ENCODE data around the gene PDLIM1.
A peak's percentile ranks its signal among the peaks of the same experiment; 100 is the strongest.

Gene PDLIM1

DNA sequence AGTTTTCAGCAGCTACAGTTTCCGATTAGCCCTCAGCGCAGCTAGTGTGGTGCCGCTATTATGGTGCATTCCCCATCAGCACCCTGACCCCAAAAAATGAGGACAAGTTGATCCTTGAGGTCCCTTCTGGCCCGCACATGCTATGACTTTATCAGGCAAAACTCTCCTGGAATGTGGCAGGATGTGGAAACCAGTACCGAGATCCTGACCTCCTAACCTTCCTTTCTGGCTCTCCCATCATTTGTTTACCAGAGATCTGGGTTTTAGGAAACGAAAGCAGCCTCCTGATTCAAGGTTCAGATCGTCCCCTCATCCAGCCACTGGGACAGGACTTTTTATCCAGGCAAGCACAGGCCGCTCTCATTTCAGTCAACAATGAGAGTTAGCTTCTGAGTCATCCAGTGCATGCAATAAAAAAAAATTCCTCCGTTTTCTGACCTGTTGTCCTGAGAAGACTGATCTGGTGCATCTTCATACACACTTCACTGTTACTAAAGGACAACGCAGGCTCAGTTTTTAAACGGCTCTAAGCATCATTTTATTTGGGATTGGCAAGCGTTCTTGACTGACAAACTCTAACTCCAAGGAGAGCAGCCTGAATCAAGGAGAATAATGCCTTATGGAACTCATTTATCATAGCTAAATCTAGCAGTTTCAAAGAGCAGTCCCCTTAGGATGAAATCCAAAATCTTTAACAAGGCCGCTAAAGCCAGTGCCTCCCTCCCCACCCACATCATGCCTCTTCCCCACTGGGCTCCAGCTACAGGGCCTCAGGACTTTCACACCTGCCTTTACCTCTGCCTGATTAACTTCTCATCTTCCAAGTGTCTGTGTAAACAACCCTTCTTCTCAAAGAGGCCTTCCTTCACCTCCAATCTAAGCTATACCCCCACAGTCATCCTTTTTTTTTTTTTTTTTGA lies 17.1 kb downstream of the PDLIM1 start:
- H3K4me3 ChIP-seq (ENCODE audit: low read depth in 1 of 2, low read length in 2 of 2), result no peak overlapping the region
- peak overlapping the region; percentile 2 for H3K27ac ChIP-seq (ENCODE audit: low read depth, low read length)
- no peaks in the 10 kb centered on the region for H3K27me3 ChIP-seq (ENCODE audit: control insufficient read depth in 1 of 2, insufficient read depth in 2 of 2, low read length in 2 of 2)
- no peaks in the 10 kb centered on the region for H3K36me3 ChIP-seq (ENCODE audit: insufficient read depth, low read length)
- H3K4me1 ChIP-seq (ENCODE audit: insufficient read depth, low read length), result peaks cover 11% of the 10 kb centered on the region
- no peak overlapping the region for H3K9ac ChIP-seq (ENCODE audit: low read length)
- no peaks in the 10 kb centered on the region for H3K9me3 ChIP-seq (ENCODE audit: low read length)

DNA sequence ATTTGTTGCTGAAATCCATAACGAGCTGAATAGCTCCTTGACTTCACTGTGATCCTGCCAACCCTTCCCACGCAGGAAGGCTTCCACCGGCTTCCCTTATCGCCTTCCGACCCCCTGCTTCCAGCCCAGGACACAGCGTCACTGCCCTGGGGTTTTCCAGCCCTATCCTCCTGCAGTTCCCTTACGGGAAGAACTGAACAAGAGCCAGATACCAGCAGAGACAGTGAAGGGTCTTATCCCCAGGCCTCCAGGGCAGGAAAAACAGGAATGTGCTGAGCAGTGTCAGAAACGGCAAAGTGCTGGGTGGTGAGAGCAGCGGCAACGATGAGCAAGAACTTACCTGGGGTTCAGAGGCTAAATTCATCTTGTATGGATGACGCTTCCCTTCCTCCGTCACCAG lies 22.4 kb downstream of the PDLIM1 start:
- no peaks in the 10 kb centered on the region for H3K36me3 ChIP-seq (ENCODE audit: insufficient read depth, low read length)
- peaks cover 5% of the 10 kb centered on the region for H3K4me1 ChIP-seq (ENCODE audit: insufficient read depth, low read length)

DNA sequence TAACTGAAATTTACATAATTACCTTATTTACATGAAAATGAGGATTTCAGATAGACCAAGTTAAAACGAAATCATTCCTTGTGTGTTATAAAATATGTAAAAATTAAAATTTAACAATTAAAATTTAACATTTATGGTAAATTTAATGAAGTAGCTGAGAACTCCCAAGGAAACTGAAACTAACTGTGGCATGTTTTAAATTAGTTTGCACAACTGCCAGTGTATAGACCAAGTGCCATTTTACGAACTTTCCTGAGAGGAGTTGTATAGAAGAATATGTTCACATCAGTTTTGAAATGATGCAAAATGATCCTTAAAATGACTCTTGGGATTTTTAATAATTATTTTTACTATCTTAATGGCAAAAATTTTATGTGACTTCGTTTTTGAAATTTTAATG lies 23.6 kb downstream of the PDLIM1 start:
- H3K36me3 ChIP-seq (ENCODE audit: insufficient read depth, low read length), result no peaks in the 10 kb centered on the region
- no peak overlapping the region for H3K4me3 ChIP-seq (ENCODE audit: low read depth in 1 of 2, low read length in 2 of 2)
- H3K27ac ChIP-seq (ENCODE audit: low read depth, low read length), result no peak overlapping the region
- no peak overlapping the region for H3K9ac ChIP-seq (ENCODE audit: low read length)
- no peaks in the 10 kb centered on the region for H3K9me3 ChIP-seq (ENCODE audit: low read length)
- H3K27me3 ChIP-seq (ENCODE audit: control insufficient read depth in 1 of 2, insufficient read depth in 2 of 2, low read length in 2 of 2), result no peaks in the 10 kb centered on the region
- H3K4me1 ChIP-seq (ENCODE audit: insufficient read depth, low read length), result no peaks in the 10 kb centered on the region

More for the DNA sequence above, 22.4 kb downstream of the PDLIM1 start:
- Histone ChIP-seq H3K27ac (ENCODE audit: low read depth, low read length) (no peak overlapping the region), H3K27me3 (ENCODE audit: control insufficient read depth in 1 of 2, insufficient read depth in 2 of 2, low read length in 2 of 2) (no peaks in the 10 kb centered on the region), H3K9me3 (ENCODE audit: low read length) (no peaks in the 10 kb centered on the region), H3K4me3 (ENCODE audit: low read depth in 1 of 2, low read length in 2 of 2) (no peak overlapping the region), H3K9ac (ENCODE audit: low read length) (no peak overlapping the region)

DNA sequence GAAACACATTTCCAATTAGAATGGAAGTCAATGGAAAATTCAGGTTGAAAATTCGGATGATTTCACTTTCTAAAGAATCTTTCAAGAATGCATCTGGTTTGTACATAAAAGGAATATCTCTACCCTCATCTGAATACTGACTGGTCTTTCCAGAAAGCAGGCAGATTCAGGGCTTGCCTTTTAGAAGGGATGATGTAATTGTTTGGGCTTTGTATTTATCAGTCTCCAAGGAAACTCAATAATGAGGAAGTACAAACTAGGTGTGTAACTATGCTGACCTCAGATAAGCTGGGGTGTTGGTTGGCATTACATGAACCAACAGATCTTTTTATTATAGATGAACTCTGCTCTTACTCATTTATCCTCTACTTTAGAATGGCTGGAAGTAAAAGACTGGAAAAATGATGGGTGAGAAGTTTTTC lies 24.1 kb downstream of the PDLIM1 start:
- Histone ChIP-seq H3K27me3 (ENCODE audit: control insufficient read depth in 1 of 2, insufficient read depth in 2 of 2, low read length in 2 of 2) (no peaks in the 10 kb centered on the region), H3K9ac (ENCODE audit: low read length) (no peak overlapping the region), H3K36me3 (ENCODE audit: insufficient read depth, low read length) (no peaks in the 10 kb centered on the region), H3K4me3 (ENCODE audit: low read depth in 1 of 2, low read length in 2 of 2) (no peak overlapping the region), H3K27ac (ENCODE audit: low read depth, low read length) (peak overlapping the region; percentile 6), H3K9me3 (ENCODE audit: low read length) (no peaks in the 10 kb centered on the region), H3K4me1 (ENCODE audit: insufficient read depth, low read length) (no peaks in the 10 kb centered on the region)

DNA sequence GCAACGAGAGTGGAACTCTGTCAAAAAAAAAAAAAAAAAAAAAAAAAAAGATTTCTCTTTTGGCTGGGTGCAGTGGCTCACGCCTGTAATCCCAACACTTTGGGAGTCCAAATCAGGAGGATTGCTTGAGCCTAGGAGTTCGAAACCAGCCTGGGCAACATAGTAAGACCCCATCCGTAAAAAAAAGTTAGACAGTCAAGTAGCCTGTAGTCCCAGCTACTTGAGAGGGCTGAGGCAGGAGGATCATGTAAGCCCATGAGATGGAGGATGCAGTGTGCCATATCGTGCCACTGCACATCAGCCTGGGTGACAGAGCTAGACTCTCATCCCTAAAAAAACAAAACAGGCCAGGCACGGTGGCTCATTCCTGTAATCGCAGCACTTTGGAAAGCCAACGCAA lies 25.2 kb downstream of the PDLIM1 start:
- no peak overlapping the region for H3K9ac ChIP-seq (ENCODE audit: low read length)
- H3K36me3 ChIP-seq (ENCODE audit: insufficient read depth, low read length), result no peaks in the 10 kb centered on the region
- H3K4me3 ChIP-seq (ENCODE audit: low read depth in 1 of 2, low read length in 2 of 2), result no peak overlapping the region
- no peaks in the 10 kb centered on the region for H3K27me3 ChIP-seq (ENCODE audit: control insufficient read depth in 1 of 2, insufficient read depth in 2 of 2, low read length in 2 of 2)
- H3K27ac ChIP-seq (ENCODE audit: low read depth, low read length), result no peak overlapping the region
- peaks cover 4% of the 10 kb centered on the region for H3K4me1 ChIP-seq (ENCODE audit: insufficient read depth, low read length)
- H3K9me3 ChIP-seq (ENCODE audit: low read length), result no peaks in the 10 kb centered on the region

DNA sequence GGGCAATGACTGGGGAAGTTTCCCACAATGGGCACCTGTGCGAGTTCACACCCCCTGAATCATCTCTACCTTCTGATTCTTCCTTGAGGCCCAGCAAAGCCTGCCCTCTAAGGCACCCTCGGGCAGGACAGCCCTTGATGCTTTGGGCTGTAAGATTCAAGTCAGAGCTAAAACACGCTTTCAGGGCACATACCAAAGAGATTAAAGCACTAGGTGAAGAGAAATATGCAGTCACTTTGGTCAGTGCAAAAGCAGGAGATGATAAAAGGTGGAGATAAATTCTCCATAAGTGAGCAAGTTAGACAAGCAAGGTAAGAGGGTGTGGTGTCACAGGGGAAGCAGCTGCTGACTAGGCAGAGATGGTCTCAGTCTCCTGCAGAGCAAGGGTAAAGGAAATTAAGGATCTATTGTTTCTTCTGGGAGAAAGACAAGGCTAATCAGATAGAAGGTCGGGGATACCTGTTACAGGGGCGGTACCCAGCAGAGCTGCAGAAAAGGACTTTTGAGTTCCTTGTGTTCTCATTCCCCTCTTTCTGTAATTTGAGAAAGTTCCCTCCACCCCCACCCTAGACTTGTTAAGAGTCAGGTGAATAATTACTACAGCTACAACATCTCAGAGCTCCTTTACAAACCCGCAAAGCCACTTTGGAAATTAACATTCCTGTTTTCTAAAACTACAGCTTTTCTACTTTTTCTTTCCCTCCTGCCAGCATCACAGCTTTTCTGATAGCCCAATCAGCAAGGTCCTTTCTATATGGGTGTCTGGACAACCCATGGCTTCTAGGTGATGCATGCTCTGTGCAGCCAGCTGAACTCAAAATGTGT lies 26.4 kb downstream of the PDLIM1 start:
- Histone ChIP-seq H3K27me3 (ENCODE audit: control insufficient read depth in 1 of 2, insufficient read depth in 2 of 2, low read length in 2 of 2) (no peaks in the 10 kb centered on the region), H3K9ac (ENCODE audit: low read length) (no peak overlapping the region), H3K27ac (ENCODE audit: low read depth, low read length) (no peak overlapping the region), H3K9me3 (ENCODE audit: low read length) (no peaks in the 10 kb centered on the region), H3K4me3 (ENCODE audit: low read depth in 1 of 2, low read length in 2 of 2) (no peak overlapping the region), H3K4me1 (ENCODE audit: insufficient read depth, low read length) (peaks cover 6% of the 10 kb centered on the region), H3K36me3 (ENCODE audit: insufficient read depth, low read length) (no peaks in the 10 kb centered on the region)

DNA sequence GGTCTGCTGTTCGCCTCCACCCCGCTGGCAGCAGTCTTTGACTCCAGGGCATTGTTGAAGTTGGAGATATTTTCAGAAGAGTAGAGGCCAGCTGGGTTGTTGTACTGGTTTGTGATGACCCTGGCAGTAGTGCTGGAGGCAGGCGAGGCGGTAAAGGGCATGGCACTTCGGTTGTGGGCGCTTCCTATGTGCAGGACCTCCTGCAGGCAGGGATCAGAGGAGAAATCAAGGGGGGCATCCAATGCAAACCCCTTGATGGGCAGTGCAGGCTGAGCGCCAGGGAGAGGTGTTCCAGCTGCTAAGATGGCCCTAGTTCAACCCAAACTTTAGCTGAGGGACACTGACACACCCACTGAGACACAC lies 27.0 kb downstream of the PDLIM1 start:
- Histone ChIP-seq H3K4me3 (ENCODE audit: low read depth in 1 of 2, low read length in 2 of 2) (no peak overlapping the region), H3K9me3 (ENCODE audit: low read length) (no peaks in the 10 kb centered on the region), H3K4me1 (ENCODE audit: insufficient read depth, low read length) (peaks cover 6% of the 10 kb centered on the region), H3K27me3 (ENCODE audit: control insufficient read depth in 1 of 2, insufficient read depth in 2 of 2, low read length in 2 of 2) (no peaks in the 10 kb centered on the region), H3K9ac (ENCODE audit: low read length) (no peak overlapping the region), H3K27ac (ENCODE audit: low read depth, low read length) (no peak overlapping the region), H3K36me3 (ENCODE audit: insufficient read depth, low read length) (no peaks in the 10 kb centered on the region)

DNA sequence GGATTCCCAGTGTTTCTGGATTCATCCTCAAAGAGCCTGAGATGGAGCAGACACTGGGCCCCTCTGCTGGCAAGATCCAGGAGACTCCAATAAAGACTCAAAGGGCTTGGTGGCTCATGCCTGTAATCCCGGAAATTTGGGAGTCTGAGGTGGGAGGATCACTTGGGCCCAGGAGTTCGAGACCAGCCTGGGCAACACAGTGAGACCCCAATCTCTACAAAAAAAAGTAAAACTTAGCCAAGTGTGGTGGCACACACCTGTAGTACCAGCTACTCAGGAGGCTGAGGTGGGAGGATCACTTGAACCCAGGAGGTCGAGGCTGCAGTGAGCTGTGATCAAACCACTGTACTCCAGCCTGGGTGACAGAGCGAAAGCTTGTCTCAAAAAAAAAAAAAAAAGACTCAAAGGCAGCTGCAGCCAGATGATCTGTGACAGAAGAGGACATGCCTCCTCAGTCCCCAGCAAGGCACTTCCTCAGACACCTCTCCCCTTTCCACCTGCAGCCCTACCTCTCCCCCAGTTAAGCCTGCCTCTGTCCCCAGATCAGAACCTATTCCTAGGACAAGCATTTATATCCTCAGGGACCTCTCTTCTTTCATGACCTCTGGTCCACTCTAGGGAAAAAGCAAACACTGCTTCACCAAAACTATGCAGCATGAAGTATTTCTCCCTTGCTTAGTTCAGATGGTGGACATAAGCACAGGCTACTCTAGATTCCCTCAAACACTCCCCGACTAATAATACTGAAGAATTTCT lies 27.9 kb downstream of the PDLIM1 start:
- Histone ChIP-seq H3K4me1 (ENCODE audit: insufficient read depth, low read length) (peaks cover 6% of the 10 kb centered on the region), H3K9ac (ENCODE audit: low read length) (no peak overlapping the region), H3K9me3 (ENCODE audit: low read length) (no peaks in the 10 kb centered on the region), H3K27me3 (ENCODE audit: control insufficient read depth in 1 of 2, insufficient read depth in 2 of 2, low read length in 2 of 2) (no peaks in the 10 kb centered on the region), H3K27ac (ENCODE audit: low read depth, low read length) (no peak overlapping the region), H3K4me3 (ENCODE audit: low read depth in 1 of 2, low read length in 2 of 2) (no peak overlapping the region), H3K36me3 (ENCODE audit: insufficient read depth, low read length) (no peaks in the 10 kb centered on the region)

DNA sequence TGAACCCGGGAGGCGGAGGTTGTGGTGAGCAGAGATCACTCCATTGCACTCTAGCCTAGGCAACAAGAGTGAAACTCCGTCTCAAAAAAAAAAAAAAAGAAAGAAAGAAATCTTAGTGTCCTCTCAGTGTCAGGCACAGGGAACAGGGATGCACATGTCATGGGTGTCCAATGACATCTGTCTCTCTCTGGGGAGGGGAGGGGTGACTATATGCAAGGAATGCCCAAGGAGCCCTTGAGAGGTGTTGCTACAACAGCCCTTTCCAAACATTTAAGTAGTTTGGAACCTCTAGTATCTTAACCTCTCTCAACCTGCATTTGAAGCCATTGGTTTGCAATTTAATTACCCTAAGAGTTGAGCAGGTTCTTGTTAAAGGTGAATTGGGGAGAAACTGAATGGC lies 28.9 kb downstream of the PDLIM1 start:
- no peaks in the 10 kb centered on the region for H3K36me3 ChIP-seq (ENCODE audit: insufficient read depth, low read length)
- peaks cover 6% of the 10 kb centered on the region for H3K4me1 ChIP-seq (ENCODE audit: insufficient read depth, low read length)
- H3K27ac ChIP-seq (ENCODE audit: low read depth, low read length), result no peak overlapping the region
- H3K9ac ChIP-seq (ENCODE audit: low read length), result no peak overlapping the region
- no peak overlapping the region for H3K4me3 ChIP-seq (ENCODE audit: low read depth in 1 of 2, low read length in 2 of 2)
- no peaks in the 10 kb centered on the region for H3K27me3 ChIP-seq (ENCODE audit: control insufficient read depth in 1 of 2, insufficient read depth in 2 of 2, low read length in 2 of 2)
- H3K9me3 ChIP-seq (ENCODE audit: low read length), result no peaks in the 10 kb centered on the region

DNA sequence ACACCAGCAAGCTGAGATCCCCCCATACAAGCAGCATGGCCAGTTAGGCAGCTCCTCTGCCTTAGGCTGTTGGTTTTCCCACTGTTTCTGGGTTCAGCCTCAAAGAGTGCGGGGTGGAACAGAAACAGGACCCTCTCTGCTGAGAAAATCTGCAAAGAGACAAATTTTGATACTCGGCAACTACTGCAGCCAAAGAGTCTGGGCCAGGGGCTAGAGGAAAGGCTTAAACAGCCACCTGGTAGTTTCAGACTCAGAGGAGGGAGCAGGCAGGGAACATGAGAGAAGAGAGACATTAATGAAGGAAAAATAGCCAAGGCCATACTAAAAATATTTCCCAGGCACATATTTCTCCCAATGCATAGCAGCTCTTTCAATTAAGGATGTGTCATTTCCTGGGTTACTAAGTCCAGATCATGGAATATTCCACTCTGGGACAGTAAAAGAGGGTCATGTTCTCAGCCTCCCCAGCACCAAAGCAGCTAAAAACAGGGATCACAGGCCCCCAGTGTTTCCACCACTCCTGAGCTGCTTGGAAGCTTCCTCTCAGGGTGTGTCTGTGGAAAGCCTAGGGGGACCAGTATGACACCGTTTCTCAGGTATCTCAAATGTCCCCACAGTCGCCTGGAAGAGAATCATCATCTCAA lies 29.8 kb downstream of the PDLIM1 start:
- Histone ChIP-seq H3K36me3 (ENCODE audit: insufficient read depth, low read length) (no peaks in the 10 kb centered on the region), H3K4me3 (ENCODE audit: low read depth in 1 of 2, low read length in 2 of 2) (no peak overlapping the region), H3K4me1 (ENCODE audit: insufficient read depth, low read length) (peaks cover 6% of the 10 kb centered on the region), H3K9me3 (ENCODE audit: low read length) (no peaks in the 10 kb centered on the region), H3K27me3 (ENCODE audit: control insufficient read depth in 1 of 2, insufficient read depth in 2 of 2, low read length in 2 of 2) (no peaks in the 10 kb centered on the region), H3K27ac (ENCODE audit: low read depth, low read length) (no peak overlapping the region), H3K9ac (ENCODE audit: low read length) (no peak overlapping the region)

DNA sequence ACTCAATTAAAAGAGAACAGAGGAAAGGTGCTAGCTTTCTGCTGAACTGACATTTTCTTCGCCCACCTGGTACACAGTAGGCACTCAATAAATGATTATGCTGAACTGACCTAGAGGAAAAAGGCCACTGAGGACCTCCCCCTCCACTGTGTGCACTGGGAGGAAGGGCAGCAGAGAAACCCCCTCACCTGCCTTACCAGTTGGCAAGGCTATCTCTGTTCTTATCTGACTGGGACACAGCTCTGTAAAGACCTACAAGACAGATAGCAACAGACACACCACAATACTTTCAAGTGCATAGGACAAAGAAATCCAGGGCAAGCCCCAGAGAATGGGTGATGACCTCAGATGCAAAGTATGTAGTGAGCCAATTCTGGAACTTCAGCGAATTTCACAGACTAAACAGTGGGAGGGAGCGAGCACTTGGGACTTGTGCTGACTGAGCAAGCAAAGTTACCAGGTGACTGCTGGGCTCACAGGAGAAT lies 30.4 kb downstream of the PDLIM1 start:
- Histone ChIP-seq H3K9me3 (ENCODE audit: low read length) (no peaks in the 10 kb centered on the region), H3K27me3 (ENCODE audit: control insufficient read depth in 1 of 2, insufficient read depth in 2 of 2, low read length in 2 of 2) (no peaks in the 10 kb centered on the region), H3K27ac (ENCODE audit: low read depth, low read length) (no peak overlapping the region), H3K36me3 (ENCODE audit: insufficient read depth, low read length) (no peaks in the 10 kb centered on the region), H3K9ac (ENCODE audit: low read length) (no peak overlapping the region), H3K4me1 (ENCODE audit: insufficient read depth, low read length) (peaks cover 6% of the 10 kb centered on the region), H3K4me3 (ENCODE audit: low read depth in 1 of 2, low read length in 2 of 2) (no peak overlapping the region)

All from muscle layer of colon (tissue), 2 donors.